ENCODE results near the gene C2CD4C.
"Not testable (repeated sequence)": the region's sequence is repeated elsewhere in the genome, so short reads cannot be mapped to it uniquely, and the experiment has no call there.

Gene C2CD4C

DNA sequence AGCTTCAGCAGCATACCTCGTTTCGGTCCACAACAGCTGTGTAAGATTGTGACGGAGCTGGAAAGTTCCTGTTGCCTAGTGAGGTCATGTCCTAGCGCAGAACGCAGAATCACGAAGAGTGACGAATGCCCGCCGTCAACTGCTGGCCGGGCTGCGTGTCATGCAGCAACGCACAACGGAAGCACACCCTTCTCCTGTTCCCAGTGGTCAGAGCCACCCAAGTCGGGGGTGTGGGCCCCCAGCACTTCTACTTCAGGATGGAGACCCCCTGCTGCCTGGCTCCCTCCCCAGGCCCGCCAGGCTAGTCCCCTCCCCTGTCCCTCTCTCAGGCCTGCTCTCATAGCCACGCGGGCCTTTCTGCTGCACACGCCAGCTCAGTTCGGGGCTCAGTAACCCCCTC lies 25.9 kb downstream of the C2CD4C start:
- H3K4me1 ChIP-seq (ENCODE audit: control insufficient read depth, insufficient read depth, low read length, poor library complexity, severe bottlenecking), result peaks cover 4% of the 10 kb centered on the region
- DNase-seq, result no peak
- no peaks in the 10 kb centered on the region for H3K36me3 ChIP-seq (ENCODE audit: control insufficient read depth, insufficient read depth, low read length)
- H3K9me3 ChIP-seq (ENCODE audit: control insufficient read depth, low read length), result no peaks in the 10 kb centered on the region
- no peak overlapping the region for H3K27ac ChIP-seq (ENCODE audit: insufficient read depth, low read length, poor library complexity, severe bottlenecking)
- no peak overlapping the region for H3K4me3 ChIP-seq (ENCODE audit: insufficient read depth, low read depth, low read length, poor library complexity, severe bottlenecking)
- peaks cover 21% of the 10 kb centered on the region for H3K27me3 ChIP-seq (replicated peaks; ENCODE audit: control insufficient read depth, insufficient read depth, low read length, poor library complexity, severe bottlenecking)

GRCh38 chr19:382578-382977 lies 26.4 kb downstream of the C2CD4C start:
- not testable (repeated sequence) for DNase-seq

DNA sequence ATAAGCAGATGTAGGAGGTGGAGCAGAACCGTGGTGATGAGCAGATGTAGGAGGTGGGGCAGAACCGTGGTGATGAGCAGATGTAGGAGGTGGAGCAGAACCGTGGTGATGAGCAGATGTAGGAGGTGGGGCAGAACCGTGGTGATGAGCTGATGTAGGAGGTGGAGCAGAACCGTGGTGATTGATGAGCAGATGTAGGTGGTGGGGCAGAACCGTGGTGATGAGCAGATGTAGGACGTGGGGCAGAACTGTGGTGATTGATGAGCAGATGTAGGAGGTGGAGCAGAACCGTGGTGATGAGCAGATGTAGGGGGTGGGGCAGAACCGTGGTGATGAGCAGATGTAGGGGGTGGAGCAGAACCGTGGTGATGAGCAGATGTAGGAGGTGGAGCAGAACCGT lies 27.0 kb downstream of the C2CD4C start:
- not testable (repeated sequence) for H3K36me3 ChIP-seq (ENCODE audit: control insufficient read depth, insufficient read depth, low read length); H3K4me1 ChIP-seq (ENCODE audit: control insufficient read depth, insufficient read depth, low read length, poor library complexity, severe bottlenecking); H3K9me3 ChIP-seq (ENCODE audit: control insufficient read depth, low read length); H3K27ac ChIP-seq (ENCODE audit: insufficient read depth, low read length, poor library complexity, severe bottlenecking); DNase-seq; H3K4me3 ChIP-seq (ENCODE audit: insufficient read depth, low read depth, low read length, poor library complexity, severe bottlenecking)
- H3K27me3 ChIP-seq (replicated peaks; ENCODE audit: control insufficient read depth, insufficient read depth, low read length, poor library complexity, severe bottlenecking), result peaks cover 21% of the 10 kb centered on the region

More at GRCh38 chr19:382578-382977, 26.4 kb downstream of the C2CD4C start:
- H3K4me3 ChIP-seq (ENCODE audit: insufficient read depth, low read depth, low read length, poor library complexity, severe bottlenecking); H3K9me3 ChIP-seq (ENCODE audit: control insufficient read depth, low read length); H3K36me3 ChIP-seq (ENCODE audit: control insufficient read depth, insufficient read depth, low read length); H3K27ac ChIP-seq (ENCODE audit: insufficient read depth, low read length, poor library complexity, severe bottlenecking); H3K4me1 ChIP-seq (ENCODE audit: control insufficient read depth, insufficient read depth, low read length, poor library complexity, severe bottlenecking): not testable (repeated sequence)
- H3K27me3 ChIP-seq (replicated peaks; ENCODE audit: control insufficient read depth, insufficient read depth, low read length, poor library complexity, severe bottlenecking), result peaks cover 21% of the 10 kb centered on the region

- not testable (repeated sequence) for H3K9me3 ChIP-seq (ENCODE audit: control insufficient read depth, low read length); H3K4me3 ChIP-seq (ENCODE audit: insufficient read depth, low read depth, low read length, poor library complexity, severe bottlenecking); H3K27ac ChIP-seq (ENCODE audit: insufficient read depth, low read length, poor library complexity, severe bottlenecking); H3K4me1 ChIP-seq (ENCODE audit: control insufficient read depth, insufficient read depth, low read length, poor library complexity, severe bottlenecking); H3K36me3 ChIP-seq (ENCODE audit: control insufficient read depth, insufficient read depth, low read length); DNase-seq
- H3K27me3 ChIP-seq (replicated peaks; ENCODE audit: control insufficient read depth, insufficient read depth, low read length, poor library complexity, severe bottlenecking), result peaks cover 21% of the 10 kb centered on the region
Observed at GRCh38 chr19:380618-381219, 28.2 kb downstream of the C2CD4C start.

DNA sequence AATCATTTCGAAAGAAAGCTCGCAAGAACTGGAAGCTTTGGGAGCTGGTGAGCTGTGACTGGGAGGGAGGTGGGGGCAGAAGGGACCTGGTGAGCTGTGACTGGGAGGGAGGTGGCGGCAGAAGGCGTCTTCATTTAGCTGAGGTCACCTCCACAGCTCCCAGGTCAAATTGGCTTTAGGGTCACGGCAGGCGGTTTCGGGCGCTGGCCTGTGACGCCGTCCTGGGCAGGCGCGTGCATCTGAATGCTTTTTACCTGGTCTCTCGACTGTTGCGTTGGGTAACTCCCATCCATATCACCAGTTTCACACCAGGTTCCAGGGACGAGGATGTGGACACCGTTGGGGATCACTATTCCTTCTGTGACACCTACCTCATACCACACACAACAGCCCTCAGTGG lies 29.2 kb downstream of the C2CD4C start:
- no peaks in the 10 kb centered on the region for H3K36me3 ChIP-seq (ENCODE audit: control insufficient read depth, insufficient read depth, low read length)
- peaks cover 4% of the 10 kb centered on the region for H3K4me1 ChIP-seq (ENCODE audit: control insufficient read depth, insufficient read depth, low read length, poor library complexity, severe bottlenecking)
- H3K9me3 ChIP-seq (ENCODE audit: control insufficient read depth, low read length), result no peaks in the 10 kb centered on the region
- DNase-seq, result no peak
- H3K27ac ChIP-seq (ENCODE audit: insufficient read depth, low read length, poor library complexity, severe bottlenecking), result no peak overlapping the region
- H3K27me3 ChIP-seq (replicated peaks; ENCODE audit: control insufficient read depth, insufficient read depth, low read length, poor library complexity, severe bottlenecking), result peaks cover 21% of the 10 kb centered on the region
- H3K4me3 ChIP-seq (ENCODE audit: insufficient read depth, low read depth, low read length, poor library complexity, severe bottlenecking), result no peak overlapping the region

- Histone ChIP-seq H3K36me3 (ENCODE audit: control insufficient read depth, insufficient read depth, low read length) (no peaks in the 10 kb centered on the region), H3K4me3 (ENCODE audit: insufficient read depth, low read depth, low read length, poor library complexity, severe bottlenecking) (no peak overlapping the region), H3K27ac (ENCODE audit: insufficient read depth, low read length, poor library complexity, severe bottlenecking) (no peak overlapping the region), H3K4me1 (ENCODE audit: control insufficient read depth, insufficient read depth, low read length, poor library complexity, severe bottlenecking) (peaks cover 4% of the 10 kb centered on the region), H3K27me3 (replicated peaks; ENCODE audit: control insufficient read depth, insufficient read depth, low read length, poor library complexity, severe bottlenecking) (peaks cover 11% of the 10 kb centered on the region), H3K9me3 (ENCODE audit: control insufficient read depth, low read length) (no peaks in the 10 kb centered on the region)
- no peak for DNase-seq
Observed at GRCh38 chr19:378706-379105, 30.2 kb downstream of the C2CD4C start.

GRCh38 chr19:377801-378581 lies 31.0 kb downstream of the C2CD4C start:
- Histone ChIP-seq H3K36me3 (ENCODE audit: control insufficient read depth, insufficient read depth, low read length) (no peaks in the 10 kb centered on the region), H3K27me3 (replicated peaks; ENCODE audit: control insufficient read depth, insufficient read depth, low read length, poor library complexity, severe bottlenecking) (peaks cover 8% of the 10 kb centered on the region), H3K27ac (ENCODE audit: insufficient read depth, low read length, poor library complexity, severe bottlenecking) (no peak overlapping the region), H3K4me1 (ENCODE audit: control insufficient read depth, insufficient read depth, low read length, poor library complexity, severe bottlenecking) (peaks cover 4% of the 10 kb centered on the region), H3K9me3 (ENCODE audit: control insufficient read depth, low read length) (no peaks in the 10 kb centered on the region), H3K4me3 (ENCODE audit: insufficient read depth, low read depth, low read length, poor library complexity, severe bottlenecking) (no peak overlapping the region)
- DNase-seq, result no peak

- H3K4me3 ChIP-seq (ENCODE audit: insufficient read depth, low read depth, low read length, poor library complexity, severe bottlenecking), result no peak overlapping the region
- H3K27me3 ChIP-seq (replicated peaks; ENCODE audit: control insufficient read depth, insufficient read depth, low read length, poor library complexity, severe bottlenecking), result peaks cover 5% of the 10 kb centered on the region
- H3K27ac ChIP-seq (ENCODE audit: insufficient read depth, low read length, poor library complexity, severe bottlenecking), result no peak overlapping the region
- DNase-seq, result no peak
- no peaks in the 10 kb centered on the region for H3K36me3 ChIP-seq (ENCODE audit: control insufficient read depth, insufficient read depth, low read length)
- H3K9me3 ChIP-seq (ENCODE audit: control insufficient read depth, low read length), result no peaks in the 10 kb centered on the region
- H3K4me1 ChIP-seq (ENCODE audit: control insufficient read depth, insufficient read depth, low read length, poor library complexity, severe bottlenecking), result no peaks in the 10 kb centered on the region
Observed at GRCh38 chr19:376111-376470, 32.9 kb downstream of the C2CD4C start.

DNA sequence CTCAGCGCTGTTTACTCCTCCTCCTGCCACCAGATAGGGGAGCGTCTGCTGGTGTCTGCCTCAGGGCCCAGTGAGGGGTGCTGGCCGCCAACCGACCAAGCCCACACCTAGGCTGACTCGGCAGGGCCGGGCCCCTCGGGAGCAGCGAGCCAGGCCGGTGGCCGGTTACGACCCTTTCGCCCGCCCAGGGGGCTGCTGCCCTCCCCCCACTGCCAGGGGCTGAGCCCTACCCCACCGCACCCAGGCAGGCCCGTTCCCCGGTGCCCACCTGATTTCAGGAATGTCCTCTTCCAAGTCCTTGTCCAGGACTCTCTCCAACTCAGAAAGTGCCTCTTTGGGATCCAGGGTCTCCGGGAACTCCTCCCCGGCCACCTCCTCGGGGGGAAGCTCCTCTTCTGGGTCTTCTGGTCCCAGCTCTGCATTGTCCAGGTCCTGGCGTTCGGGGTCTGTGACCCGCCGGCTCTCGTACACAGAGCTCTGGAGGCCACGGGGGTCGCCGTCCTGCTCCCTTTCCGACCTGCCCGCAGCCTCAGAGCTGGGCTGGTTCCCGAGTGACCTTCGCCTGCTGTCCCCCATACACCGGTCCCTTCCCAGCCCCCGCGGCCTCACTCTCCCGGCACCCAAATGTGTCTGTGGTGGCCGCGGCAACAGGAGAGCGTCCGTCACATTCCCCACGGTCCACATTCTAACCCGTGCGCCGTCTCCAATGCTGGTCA lies 33.4 kb downstream of the C2CD4C start:
- DNase-seq, result no peak
- Histone ChIP-seq H3K27me3 (replicated peaks; ENCODE audit: control insufficient read depth, insufficient read depth, low read length, poor library complexity, severe bottlenecking) (peaks cover 5% of the 10 kb centered on the region), H3K36me3 (ENCODE audit: control insufficient read depth, insufficient read depth, low read length) (no peaks in the 10 kb centered on the region), H3K4me3 (ENCODE audit: insufficient read depth, low read depth, low read length, poor library complexity, severe bottlenecking) (no peak overlapping the region), H3K27ac (ENCODE audit: insufficient read depth, low read length, poor library complexity, severe bottlenecking) (no peak overlapping the region), H3K9me3 (ENCODE audit: control insufficient read depth, low read length) (no peaks in the 10 kb centered on the region), H3K4me1 (ENCODE audit: control insufficient read depth, insufficient read depth, low read length, poor library complexity, severe bottlenecking) (no peaks in the 10 kb centered on the region)

DNA sequence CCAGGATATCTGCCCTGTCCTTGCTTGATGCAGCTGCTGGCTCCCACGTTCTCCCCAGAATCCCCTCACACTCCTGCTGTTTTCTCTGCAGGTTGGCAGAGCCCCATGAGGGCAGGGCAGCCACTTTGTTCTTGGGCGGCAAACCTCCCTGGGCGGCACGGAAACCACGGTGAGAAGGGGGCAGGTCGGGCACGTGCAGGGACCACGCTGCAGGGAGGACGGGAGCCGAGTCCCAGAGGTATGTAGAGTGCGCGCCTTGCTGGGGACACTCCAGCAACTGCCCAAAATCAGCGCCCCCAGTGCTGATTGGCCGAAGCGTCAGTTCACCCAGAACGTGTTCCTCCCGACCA lies 34.1 kb downstream of the C2CD4C start:
- no peak for DNase-seq
- H3K4me3 ChIP-seq (ENCODE audit: insufficient read depth, low read depth, low read length, poor library complexity, severe bottlenecking), result no peak overlapping the region
- H3K27ac ChIP-seq (ENCODE audit: insufficient read depth, low read length, poor library complexity, severe bottlenecking), result no peak overlapping the region
- no peaks in the 10 kb centered on the region for H3K9me3 ChIP-seq (ENCODE audit: control insufficient read depth, low read length)
- H3K4me1 ChIP-seq (ENCODE audit: control insufficient read depth, insufficient read depth, low read length, poor library complexity, severe bottlenecking), result no peaks in the 10 kb centered on the region
- no peaks in the 10 kb centered on the region for H3K36me3 ChIP-seq (ENCODE audit: control insufficient read depth, insufficient read depth, low read length)
- peaks cover 5% of the 10 kb centered on the region for H3K27me3 ChIP-seq (replicated peaks; ENCODE audit: control insufficient read depth, insufficient read depth, low read length, poor library complexity, severe bottlenecking)

Data from effector memory CD4-positive, alpha-beta T cell (primary cell).